Endothelial cell of umbilical vein (primary cell): ENCODE results near the gene CYP2C18. TPM values are rescaled to one million over a fixed set of nuclear protein-coding genes. Genes with fewer than 3 reads are reported as not detected.

Experiments used
- BruUV-seq: library from RNA; stranded (reverse); fragments of 400-500 nt; replicated peaks from 2 replicates; lab custom pipeline; 2021; lab: Mats Ljungman, UMichigan
- CTCF ChIA-PET: fragments of 300-600, 350-600 bp; sonication (Branson Sonifier 250); formaldehyde crosslinking; loops from one replicate; lab custom pipeline; 2021; ENCODE audit warnings: antibody characterized with exemption, inconsistent platforms; lab: Charles Lee
- POLR2A ChIA-PET: fragments of 300-600, 350-600 bp; sonication (Branson Sonifier 250); formaldehyde crosslinking; loops from one replicate; lab custom pipeline; 2021; ENCODE audit warnings: antibody characterized with exemption, inconsistent platforms; lab: Charles Lee
- DNase-seq: peaks from one replicate; pipeline ENCODE4 v3.0.0-alpha.2; 2011; ENCODE audit warnings: low read depth, low spot score
- FAIRE-seq: peaks from 2 replicates; lab custom pipeline; 2011; peaks lifted over from hg19 to GRCh38; lab: Jason Lieb, UNC
- H2AFZ ChIP-seq: 2 replicates; pipeline ENCODE4 v1.6.0; 2012; ENCODE audit warnings: low read depth, low read length, control low read depth, inconsistent platforms
- H3K27ac ChIP-seq: 2 replicates; pipeline ENCODE4 v1.5.1; 2011; ENCODE audit warnings: low read depth, mild to moderate bottlenecking, control low read depth, low read length, moderate library complexity; ENCODE audit not compliant: insufficient read depth
- H3K27me3 ChIP-seq, 2 experiments: 2 replicates each; pipeline versions ENCODE4 v1.6.0 to v1.6.1; 2011; ENCODE audit warnings: low read length in 2 of 2, mixed read lengths in 1 of 2; ENCODE audit not compliant: control insufficient read depth in 2 of 2, insufficient read depth in 2 of 2
- H3K36me3 ChIP-seq, 2 experiments: 2 replicates in 1 of 2; 3 replicates in 1 of 2; pipeline ENCODE4 v1.5.1; 2011; ENCODE audit warnings: low read length in 2 of 2, mild to moderate bottlenecking in 1 of 2, moderate library complexity in 1 of 2; ENCODE audit not compliant: control insufficient read depth in 2 of 2, insufficient read depth in 2 of 2; ENCODE audit errors: extremely low read depth in 1 of 2
- H3K4me1 ChIP-seq: 3 replicates; pipeline ENCODE4 v1.5.1; 2011; ENCODE audit warnings: mild to moderate bottlenecking, low read length; ENCODE audit not compliant: control insufficient read depth, insufficient read depth; ENCODE audit errors: extremely low read depth
- H3K4me2 ChIP-seq: 2 replicates; pipeline ENCODE4 v1.6.1; 2011; ENCODE audit warnings: low read length, control low read depth, mixed read lengths; ENCODE audit not compliant: insufficient read depth
- H3K4me3 ChIP-seq, 3 experiments: fragments of 200-600 bp in 1 of 3; sonication (generic), shearing (Covaris generic) in 1 of 3; replicated peaks in 1 of 3; 2 replicates each; pipeline ENCODE4 v1.5.1; 2011 to 2016; ENCODE audit warnings: control low read depth in 3 of 3, low read length in 3 of 3, mild to moderate bottlenecking in 2 of 3, inconsistent platforms in 1 of 3, low read depth in 1 of 3, moderate library complexity in 1 of 3; ENCODE audit not compliant: insufficient read depth in 1 of 3
- H3K79me2 ChIP-seq: 2 replicates; pipeline ENCODE4 v1.6.0; 2012; ENCODE audit warnings: low read length, inconsistent platforms; ENCODE audit not compliant: control insufficient read depth, insufficient read depth
- H3K9ac ChIP-seq: replicated peaks from 2 replicates; pipeline ENCODE3; 2011; ENCODE audit warnings: low read length, control low read depth; ENCODE audit not compliant: insufficient read depth; ENCODE audit errors: extremely low read depth
- H3K9me1 ChIP-seq: replicated peaks from 3 replicates; pipeline ENCODE4 v1.6.0; 2011; ENCODE audit warnings: mild to moderate bottlenecking, low read length; ENCODE audit not compliant: control insufficient read depth, insufficient read depth; ENCODE audit errors: extremely low read depth
- H3K9me3 ChIP-seq: replicated peaks from 2 replicates; pipeline ENCODE4 v1.5.1; 2012; ENCODE audit warnings: low read length, inconsistent platforms; ENCODE audit not compliant: control insufficient read depth, insufficient read depth
- H4K20me1 ChIP-seq: replicated peaks from 2 replicates; pipeline ENCODE3; 2011; ENCODE audit warnings: mild to moderate bottlenecking, low read length; ENCODE audit not compliant: control insufficient read depth, insufficient read depth; ENCODE audit errors: extremely low read depth
- GATA2 ChIP-seq: IDR thresholded peaks from 2 replicates; pipeline ENCODE4 v1.7.0; 2011; ENCODE audit warnings: low read depth, mild to moderate bottlenecking, moderate library complexity, mixed read lengths, low read length; ENCODE audit not compliant: insufficient read length, insufficient read depth
- JUN ChIP-seq: IDR thresholded peaks from 2 replicates; pipeline ENCODE4 v1.6.1; 2011; ENCODE audit warnings: borderline replicate concordance, low read depth; ENCODE audit not compliant: insufficient read length, insufficient read depth
- MYC ChIP-seq: IDR thresholded peaks from one replicate; pipeline ENCODE4 v1.6.1; 2011; ENCODE audit warnings: mild to moderate bottlenecking, low read depth, low read length
- POLR2AphosphoS5 ChIP-seq: IDR thresholded peaks from 2 replicates; pipeline ENCODE4 v1.6.1; 2012; ENCODE audit warnings: low read depth, mild to moderate bottlenecking, control low read depth, low read length, moderate library complexity; ENCODE audit not compliant: insufficient read depth
- dilution Hi-C: fragments of 300-500 bp; cut with MboI; formaldehyde crosslinking; loops from one replicate; pipeline ENCODE4 v1.15.0; 2019; ENCODE audit warnings: low sequenced_read_pairs; ENCODE audit not compliant: extremely low pct_ligation_motif_present
- intact Hi-C: fragments of 100-400 bp; cut with micrococcal nuclease; formaldehyde crosslinking; loops from one replicate; pipeline ENCODE4 v1.10.0; 2022
- polyA plus RNA-seq, 4 experiments: library from polyadenylated mRNA; depleted of rRNA in 3 of 4; stranded (reverse) in 3 of 4; unstranded in 1 of 4; fragments of >200 nt; gene quantifications; 2 replicates each; pipeline versions ENCODE4 v1.2.1 to v1.2.3, GENCODE V29; 2011 to 2012; ENCODE audit warnings: missing spikeins in 1 of 4
- total RNA-seq: library from RNA; stranded (reverse); gene quantifications from 2 replicates; pipeline ENCODE4 v1.2.3, GENCODE V29; 2021
- TF ChIP-seq, protein P1 (sequence below): IDR thresholded peaks from 2 replicates; pipeline ENCODE4 v1.6.1; 2011; ENCODE audit not compliant: insufficient read depth, insufficient read length
- TF ChIP-seq, protein P2 (sequence below), 2 donors: IDR thresholded peaks; 1 replicate in 1 of 2; 2 replicates in 1 of 2; pipeline ENCODE4 v1.5.1; 2011; ENCODE audit warnings: low read length in 2 of 2, mild to moderate bottlenecking in 2 of 2, moderate library complexity in 2 of 2, control low read depth in 1 of 2, inconsistent platforms in 1 of 2, low read depth in 1 of 2; ENCODE audit not compliant: insufficient read depth in 1 of 2; ENCODE audit errors: extremely low read depth in 1 of 2

The CYP2C18 gene
- total and polyA plus RNA-seq, 2 donors (not counting 3 experiments of a cell fraction or from before 2014, with no cell fraction given) = not detected

DNA sequence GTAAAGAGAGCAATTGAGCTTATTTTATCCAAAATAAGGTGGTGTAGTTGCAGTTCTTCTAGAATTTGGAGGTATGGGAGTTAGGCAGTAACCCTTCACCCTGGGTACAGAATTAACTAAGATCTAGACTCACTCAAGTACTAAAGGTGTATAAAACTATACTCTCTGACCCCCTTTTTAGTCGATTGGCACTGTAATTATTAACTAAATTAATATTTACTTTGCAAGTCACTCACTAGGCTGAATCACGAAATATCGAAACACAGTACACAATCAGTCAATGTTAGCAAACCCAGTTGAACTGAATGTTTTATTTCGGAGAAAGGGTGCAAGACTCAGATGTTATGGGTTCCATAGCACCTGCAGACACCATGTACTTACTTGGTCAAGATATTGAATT is 64.3 kb downstream of the CYP2C18 start:
- Histone ChIP-seq H3K79me2 (no peaks in the 10 kb centered on the region), H3K9me1 (no peaks in the 10 kb centered on the region), H2AFZ (no peak overlapping the region), H3K36me3 (no peaks in the 10 kb centered on the region), H4K20me1 (no peaks in the 10 kb centered on the region), H3K9me3 (no peaks in the 10 kb centered on the region), H3K4me1 (no peaks in the 10 kb centered on the region), H3K27ac (no peak overlapping the region), H3K27me3 (no peaks in the 10 kb centered on the region), H3K4me2 (no peak overlapping the region), H3K9ac (no peak overlapping the region), H3K4me3 (no peak overlapping the region)
- dilution Hi-C loops (no loop called here), intact Hi-C loops (no loop called here)
- no TSS peak for BruUV-seq
- TF ChIP-seq GATA2 (no peak), POLR2AphosphoS5 (no peak), JUN (no peak), MYC (no peak)
- TF ChIP-seq, protein P1, sequence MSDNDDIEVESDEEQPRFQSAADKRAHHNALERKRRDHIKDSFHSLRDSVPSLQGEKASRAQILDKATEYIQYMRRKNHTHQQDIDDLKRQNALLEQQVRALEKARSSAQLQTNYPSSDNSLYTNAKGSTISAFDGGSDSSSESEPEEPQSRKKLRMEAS = no peak
- TF ChIP-seq, protein P2, sequence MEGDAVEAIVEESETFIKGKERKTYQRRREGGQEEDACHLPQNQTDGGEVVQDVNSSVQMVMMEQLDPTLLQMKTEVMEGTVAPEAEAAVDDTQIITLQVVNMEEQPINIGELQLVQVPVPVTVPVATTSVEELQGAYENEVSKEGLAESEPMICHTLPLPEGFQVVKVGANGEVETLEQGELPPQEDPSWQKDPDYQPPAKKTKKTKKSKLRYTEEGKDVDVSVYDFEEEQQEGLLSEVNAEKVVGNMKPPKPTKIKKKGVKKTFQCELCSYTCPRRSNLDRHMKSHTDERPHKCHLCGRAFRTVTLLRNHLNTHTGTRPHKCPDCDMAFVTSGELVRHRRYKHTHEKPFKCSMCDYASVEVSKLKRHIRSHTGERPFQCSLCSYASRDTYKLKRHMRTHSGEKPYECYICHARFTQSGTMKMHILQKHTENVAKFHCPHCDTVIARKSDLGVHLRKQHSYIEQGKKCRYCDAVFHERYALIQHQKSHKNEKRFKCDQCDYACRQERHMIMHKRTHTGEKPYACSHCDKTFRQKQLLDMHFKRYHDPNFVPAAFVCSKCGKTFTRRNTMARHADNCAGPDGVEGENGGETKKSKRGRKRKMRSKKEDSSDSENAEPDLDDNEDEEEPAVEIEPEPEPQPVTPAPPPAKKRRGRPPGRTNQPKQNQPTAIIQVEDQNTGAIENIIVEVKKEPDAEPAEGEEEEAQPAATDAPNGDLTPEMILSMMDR (IDR thresholded peaks at IDR 0.05; ENCODE audit: extremely low read depth in 1 of 2, insufficient read depth in 1 of 2, low read depth in 1 of 2, low read length in 2 of 2) = no peak
- CTCF ChIA-PET = no interaction called here
- DNase-seq (no peak), FAIRE-seq (no peak)
- POLR2A ChIA-PET = no interaction called here
